ENCODE results near the gene TBC1D22A. TPM values are rescaled to one million over a fixed set of nuclear protein-coding genes. Genes with fewer than 3 reads are reported as not detected.

Gene TBC1D22A
- total RNA-seq, 1 donor from 2014 or later, result 28.9 TPM

- DNase-seq (ENCODE audit: extremely low spot score, unreplicated experiment), result no peak
- Mint-ChIP-seq H3K36me3 (ENCODE audit: unreplicated experiment) (no peaks in the 10 kb centered on the region), H3K9me3 (ENCODE audit: unreplicated experiment) (no peaks in the 10 kb centered on the region), H3K27ac (ENCODE audit: unreplicated experiment) (no peak overlapping the region), H3K4me1 (ENCODE audit: unreplicated experiment) (peaks cover 7% of the 10 kb centered on the region), H3K27me3 (ENCODE audit: unreplicated experiment) (no peaks in the 10 kb centered on the region), H3K4me3 (ENCODE audit: unreplicated experiment) (no peak overlapping the region)
- no peak for TF ChIP-seq CTCF (IDR thresholded peaks at IDR 0.05)
These were observed 282.5 kb downstream of the TBC1D22A start for GRCh38 chr22:47044722-47045535.

GRCh38 chr22:47045691-47046410 is 283.4 kb downstream of the TBC1D22A start:
- peaks cover 12% of the 10 kb centered on the region for H3K4me1 Mint-ChIP-seq (ENCODE audit: unreplicated experiment)
- TF ChIP-seq CTCF (IDR thresholded peaks at IDR 0.05), result no peak
- H3K4me3 Mint-ChIP-seq (ENCODE audit: unreplicated experiment), result no peak overlapping the region
- H3K9me3 Mint-ChIP-seq (ENCODE audit: unreplicated experiment), result no peaks in the 10 kb centered on the region
- no peak overlapping the region for H3K27ac Mint-ChIP-seq (ENCODE audit: unreplicated experiment)
- DNase-seq (ENCODE audit: extremely low spot score, unreplicated experiment), result no peak
- no peaks in the 10 kb centered on the region for H3K27me3 Mint-ChIP-seq (ENCODE audit: unreplicated experiment)
- no peaks in the 10 kb centered on the region for H3K36me3 Mint-ChIP-seq (ENCODE audit: unreplicated experiment)

- no peaks in the 10 kb centered on the region for H3K27me3 Mint-ChIP-seq (ENCODE audit: unreplicated experiment)
- H3K27ac Mint-ChIP-seq (ENCODE audit: unreplicated experiment), result no peak overlapping the region
- H3K9me3 Mint-ChIP-seq (ENCODE audit: unreplicated experiment), result no peaks in the 10 kb centered on the region
These were observed 284.1 kb downstream of the TBC1D22A start for GRCh38 chr22:47046411-47047065.

GRCh38 chr22:47047321-47048122 is 285.1 kb downstream of the TBC1D22A start:
- no peaks in the 10 kb centered on the region for H3K9me3 Mint-ChIP-seq (ENCODE audit: unreplicated experiment)
- no peak for TF ChIP-seq CTCF (IDR thresholded peaks at IDR 0.05)
- no peak overlapping the region for H3K4me3 Mint-ChIP-seq (ENCODE audit: unreplicated experiment)
- H3K36me3 Mint-ChIP-seq (ENCODE audit: unreplicated experiment), result no peaks in the 10 kb centered on the region
- no peaks in the 10 kb centered on the region for H3K27me3 Mint-ChIP-seq (ENCODE audit: unreplicated experiment)
- H3K4me1 Mint-ChIP-seq (ENCODE audit: unreplicated experiment), result peaks cover 20% of the 10 kb centered on the region
- no peak for DNase-seq (ENCODE audit: extremely low spot score, unreplicated experiment)
- H3K27ac Mint-ChIP-seq (ENCODE audit: unreplicated experiment), result no peak overlapping the region

More at GRCh38 chr22:47046411-47047065, 284.1 kb downstream of the TBC1D22A start:
- H3K4me1 Mint-ChIP-seq (ENCODE audit: unreplicated experiment), result peaks cover 14% of the 10 kb centered on the region
- DNase-seq (ENCODE audit: extremely low spot score, unreplicated experiment), result no peak
- no peak overlapping the region for H3K4me3 Mint-ChIP-seq (ENCODE audit: unreplicated experiment)
- H3K36me3 Mint-ChIP-seq (ENCODE audit: unreplicated experiment), result no peaks in the 10 kb centered on the region
- no peak for TF ChIP-seq CTCF (IDR thresholded peaks at IDR 0.05)

Data from osteocyte (in vitro differentiated cells).